NCI-H146 treated with DMSO at 0.1 percent for 48 hours (cell line): ENCODE results near the gene EIF5A.

Experiments
- DNase-seq: peaks from one replicate; lab custom pipeline; 2025; ENCODE audit not compliant: unreplicated experiment; lab: John Stamatoyannopoulos, UW

The EIF5A gene

GRCh38 chr17:7284911-7285310 is 22.5 kb upstream of the EIF5A start:
- DNase-seq, result no peak

GRCh38 chr17:7285679-7286078 is 21.7 kb upstream of the EIF5A start:
- DNase-seq, result no peak

- no peak for DNase-seq
These were observed 18.0 kb upstream of the EIF5A start for GRCh38 chr17:7289256-7290032.

GRCh38 chr17:7290166-7290565 is 17.3 kb upstream of the EIF5A start:
- DNase-seq, result no peak

GRCh38 chr17:7290685-7291084 is 16.7 kb upstream of the EIF5A start:
- no peak for DNase-seq

GRCh38 chr17:7292194-7292593 is 15.2 kb upstream of the EIF5A start:
- no peak for DNase-seq

- DNase-seq, result no peak
These were observed 14.7 kb upstream of the EIF5A start for GRCh38 chr17:7292729-7293128.

GRCh38 chr17:7293159-7293558 is 14.3 kb upstream of the EIF5A start:
- no peak for DNase-seq

GRCh38 chr17:7293816-7294613 is 13.4 kb upstream of the EIF5A start:
- no peak for DNase-seq

- peak; percentile 59 for DNase-seq
These were observed 12.7 kb upstream of the EIF5A start, which contains the start of gene YBX2 for GRCh38 chr17:7294614-7295153. Gene YBX2 (minus strand): TSS chr17:7294639. CDS start chr17:7294500, 139 bp downstream.

- no peak for DNase-seq
These were observed 11.9 kb upstream of the EIF5A start for GRCh38 chr17:7295230-7296180.

- DNase-seq, result peak; percentile 62
These were observed 11.1 kb upstream of the EIF5A start for GRCh38 chr17:7296189-7296861.

- DNase-seq, result no peak
These were observed 3.2 kb upstream of the EIF5A start for GRCh38 chr17:7304179-7304578.

GRCh38 chr17:7307686-7308624 is 527 bp downstream of the EIF5A start:
- no peak for DNase-seq

GRCh38 chr17:7308625-7309433 is 1.4 kb downstream of the EIF5A start:
- peak; percentile 24 for DNase-seq

- DNase-seq, result no peak
These were observed 2.2 kb downstream of the EIF5A start for GRCh38 chr17:7309628-7310027.

- DNase-seq, result no peak
These were observed 3.8 kb downstream of the EIF5A start for GRCh38 chr17:7311110-7311705.
